Endothelial cell (in vitro differentiated cells): Measurements from ENCODE around the gene NEK4. TPM values are rescaled to one million over a fixed set of nuclear protein-coding genes. Genes with fewer than 3 reads are reported as not detected.

Experiments
- DNase-seq: peaks from one replicate; pipeline ENCODE4 v3.0.0; 2021; ENCODE audit warnings: low spot score
- H3K27ac Mint-ChIP-seq: one replicate; pipeline ENCODE4 v1.8.0; 2021; ENCODE audit warnings: mixed read lengths, inconsistent platforms; ENCODE audit not compliant: unreplicated experiment
- H3K27me3 Mint-ChIP-seq: one replicate; pipeline ENCODE4 v1.8.0; 2021; ENCODE audit warnings: mild to moderate bottlenecking, moderate library complexity, mixed read lengths, inconsistent platforms; ENCODE audit not compliant: unreplicated experiment
- H3K36me3 Mint-ChIP-seq: one replicate; pipeline ENCODE4 v1.8.0; 2021; ENCODE audit warnings: mild to moderate bottlenecking, low read depth, mixed read lengths, inconsistent platforms; ENCODE audit not compliant: unreplicated experiment
- H3K4me1 Mint-ChIP-seq: one replicate; pipeline ENCODE4 v1.8.0; 2021; ENCODE audit warnings: mild to moderate bottlenecking, mixed read lengths, inconsistent platforms; ENCODE audit not compliant: unreplicated experiment
- H3K4me3 Mint-ChIP-seq: one replicate; pipeline ENCODE4 v1.8.0; 2021; ENCODE audit warnings: mild to moderate bottlenecking, mixed read lengths, inconsistent platforms; ENCODE audit not compliant: unreplicated experiment
- H3K9me3 Mint-ChIP-seq: one replicate; pipeline ENCODE4 v1.8.0; 2021; ENCODE audit warnings: mixed read lengths, inconsistent platforms; ENCODE audit not compliant: unreplicated experiment
- CTCF ChIP-seq: fragments of 200-600 bp; sonication (generic); IDR thresholded peaks from one replicate; pipeline ENCODE4 v1.5.0; 2021; ENCODE audit warnings: antibody characterized with exemption; ENCODE audit not compliant: unreplicated experiment
- total RNA-seq: library from RNA; stranded (reverse); fragmentation: NEBNext Ultra II Directional; extraction: Animal tissue kit (Norgen Biotek cat#: 25700); gene quantifications from one replicate; pipeline ENCODE4 v1.2.1, GENCODE V29; 2021; ENCODE audit not compliant: unreplicated experiment

NEK4 gene
- total RNA-seq, 1 donor from 2014 or later: 16.9 TPM

- no peak for TF ChIP-seq CTCF
- Mint-ChIP-seq H3K36me3 (peaks cover 19% of the 10 kb centered on the region), H3K4me3 (peak overlapping the region; percentile 31), H3K9me3 (no peaks in the 10 kb centered on the region), H3K27ac (no peak overlapping the region), H3K4me1 (peaks cover 5% of the 10 kb centered on the region), H3K27me3 (no peaks in the 10 kb centered on the region)
- DNase-seq: no peak
Measured at GRCh38 chr3:52671676-52672075, 99.1 kb downstream of the NEK4 start.

GRCh38 chr3:52670621-52671521 lies 99.9 kb downstream of the NEK4 start:
- Mint-ChIP-seq H3K36me3 (peaks cover 18% of the 10 kb centered on the region), H3K27ac (peak overlapping the region; percentile 26), H3K4me3 (no peak overlapping the region), H3K4me1 (peaks cover under 1% of the 10 kb centered on the region), H3K9me3 (no peaks in the 10 kb centered on the region), H3K27me3 (no peaks in the 10 kb centered on the region)
- TF ChIP-seq CTCF: no peak
- no peak for DNase-seq

- H3K9me3 Mint-ChIP-seq: no peaks in the 10 kb centered on the region
- peaks cover 19% of the 10 kb centered on the region for H3K4me1 Mint-ChIP-seq
- peaks cover 2% of the 10 kb centered on the region for H3K27me3 Mint-ChIP-seq
- peaks cover 22% of the 10 kb centered on the region for H3K36me3 Mint-ChIP-seq
- H3K27ac Mint-ChIP-seq: no peak overlapping the region
- no peak overlapping the region for H3K4me3 Mint-ChIP-seq
- no peak for DNase-seq
- no peak for TF ChIP-seq CTCF
Measured at GRCh38 chr3:52663098-52663497, 107.6 kb downstream of the NEK4 start.

GRCh38 chr3:52660046-52660445 lies 110.7 kb downstream of the NEK4 start:
- Mint-ChIP-seq H3K27me3 (peaks cover 2% of the 10 kb centered on the region), H3K27ac (no peak overlapping the region), H3K4me1 (peaks cover 11% of the 10 kb centered on the region), H3K4me3 (no peak overlapping the region), H3K36me3 (peaks cover 25% of the 10 kb centered on the region), H3K9me3 (no peaks in the 10 kb centered on the region)
- no peak for TF ChIP-seq CTCF
- no peak for DNase-seq

Other genes with a start within 250 kb of the NEK4 start
- gene NT5DC2, start 237.1 kb downstream of the NEK4 start, total RNA-seq: 252 TPM
- 13.3 TPM for gene UQCC5, start 234.3 kb downstream of the NEK4 start, total RNA-seq
- gene PBRM1, start 85.0 kb downstream of the NEK4 start, total RNA-seq: 68.7 TPM
- gene GNL3, start 84.9 kb downstream of the NEK4 start, total RNA-seq: 50.0 TPM
- gene GLT8D1, start 65.1 kb downstream of the NEK4 start, total RNA-seq: 54.7 TPM
- gene SPCS1, start 64.8 kb downstream of the NEK4 start, total RNA-seq: 83.9 TPM
- not detected for gene ITIH1, start 6.7 kb upstream of the NEK4 start, total RNA-seq
- not detected for gene ITIH3, start 23.9 kb upstream of the NEK4 start, total RNA-seq
- 8.2 TPM for gene ITIH4, start 59.7 kb upstream of the NEK4 start, total RNA-seq
- 1.1 TPM for gene MUSTN1, start 64.1 kb upstream of the NEK4 start, total RNA-seq
- 24.5 TPM for gene STIMATE, start 126.6 kb upstream of the NEK4 start, total RNA-seq